SHP77 treated with DMSO at 0.1 percent for 48 hours (cell line): ENCODE results near the gene DNAJB1.

Source experiments
- DNase-seq: peaks from one replicate; lab custom pipeline; 2025; lab: John Stamatoyannopoulos, UW

The DNAJB1 gene

GRCh38 chr19:14473073-14473977 is 44.9 kb downstream of the DNAJB1 start:
- DNase-seq, result no peak

- no peak for DNase-seq
Observed at GRCh38 chr19:14472202-14472938, 45.8 kb downstream of the DNAJB1 start.

- no peak for DNase-seq
Observed at GRCh38 chr19:14471436-14472187, 46.6 kb downstream of the DNAJB1 start.

DNA sequence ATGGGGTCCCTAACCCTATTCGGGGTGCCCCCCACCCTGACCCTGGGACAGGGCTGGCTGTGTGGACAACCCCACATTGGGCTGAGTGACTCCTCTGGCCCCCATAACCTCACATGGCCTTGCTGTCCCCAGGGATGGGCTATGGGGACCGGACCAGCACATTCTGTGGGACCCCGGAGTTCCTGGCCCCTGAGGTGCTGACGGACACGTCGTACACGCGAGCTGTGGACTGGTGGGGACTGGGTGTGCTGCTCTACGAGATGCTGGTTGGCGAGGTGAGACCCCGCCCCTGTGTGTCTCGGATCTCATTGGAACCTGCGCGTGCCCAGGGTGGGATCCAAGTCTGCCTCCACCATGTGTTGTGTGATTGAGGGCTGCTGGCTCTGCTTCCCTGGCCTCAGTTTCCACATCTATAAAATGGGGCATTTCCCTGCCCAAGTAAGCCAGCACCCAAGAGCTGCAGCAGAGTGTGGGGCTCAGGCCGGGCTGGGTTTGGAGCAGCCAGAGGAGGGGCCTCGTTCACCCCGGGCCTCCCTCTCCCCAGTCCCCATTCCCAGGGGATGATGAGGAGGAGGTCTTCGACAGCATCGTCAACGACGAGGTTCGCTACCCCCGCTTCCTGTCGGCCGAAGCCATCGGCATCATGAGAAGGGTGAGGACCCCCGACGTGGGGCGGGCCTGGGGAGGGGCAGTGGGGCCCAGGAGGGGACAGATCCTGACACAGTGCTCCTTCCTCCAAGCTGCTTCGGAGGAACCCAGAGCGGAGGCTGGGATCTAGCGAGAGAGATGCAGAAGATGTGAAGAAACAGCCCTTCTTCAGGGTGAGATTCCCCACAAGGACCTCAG is 47.9 kb downstream of the DNAJB1 start:
- no peak for DNase-seq

GRCh38 chr19:14467816-14468215 is 50.4 kb downstream of the DNAJB1 start:
- no peak for DNase-seq

GRCh38 chr19:14467391-14467790 is 50.8 kb downstream of the DNAJB1 start:
- no peak for DNase-seq
